Measurements from ENCODE around the gene TMEM201.

GRCh38 chr1:9612162-9612845 lies 23.6 kb downstream of the TMEM201 start:
- no peak for TF ChIP-seq RXRA (IDR thresholded peaks at IDR 0.05; ENCODE audit: borderline replicate concordance, low read depth)
- no peak for TF ChIP-seq USF2 (IDR thresholded peaks at IDR 0.05; ENCODE audit: borderline replicate concordance, low read depth, low read length)
- TF ChIP-seq TEAD4 (IDR thresholded peaks at IDR 0.05; ENCODE audit: borderline replicate concordance, insufficient read depth) = no peak
- no peak for TF ChIP-seq CTCF (IDR thresholded peaks at IDR 0.05)

Data from SK-N-SH (cell line).